ENCODE measurements around the gene TMED7.

- TF ChIP-seq POLR2AphosphoS5 (IDR thresholded peaks at IDR 0.05; ENCODE audit: low read depth, low read length) (no peak), SIN3A (IDR thresholded peaks at IDR 0.05; ENCODE audit: borderline replicate concordance, insufficient read depth, low read length) (no peak), FOXP2 (optimal IDR thresholded peaks at IDR 0.05; ENCODE audit: borderline replicate concordance, extremely low read depth, extremely low read length, insufficient read depth) (no peak)
These were observed 18.2 kb upstream of the TMED7 start for GRCh38 chr5:115644046-115644445.
